GM19438 (cell line): ENCODE measurements around the gene DRG1.
"Not testable (repeated sequence)": the region's sequence is repeated elsewhere in the genome, so short reads cannot be mapped to it uniquely, and the experiment has no call there.

ENCODE experiments used
- ATAC-seq: cut with Tn5 transposase; IDR thresholded peaks from one replicate; pipeline ENCODE4 v1.9.1; 2021; ENCODE audit warnings: low read depth; ENCODE audit not compliant: unreplicated experiment

The DRG1 gene

GRCh38 chr22:31441652-31442051 is 42.2 kb downstream of the DRG1 start:
- no peak for ATAC-seq

DNA sequence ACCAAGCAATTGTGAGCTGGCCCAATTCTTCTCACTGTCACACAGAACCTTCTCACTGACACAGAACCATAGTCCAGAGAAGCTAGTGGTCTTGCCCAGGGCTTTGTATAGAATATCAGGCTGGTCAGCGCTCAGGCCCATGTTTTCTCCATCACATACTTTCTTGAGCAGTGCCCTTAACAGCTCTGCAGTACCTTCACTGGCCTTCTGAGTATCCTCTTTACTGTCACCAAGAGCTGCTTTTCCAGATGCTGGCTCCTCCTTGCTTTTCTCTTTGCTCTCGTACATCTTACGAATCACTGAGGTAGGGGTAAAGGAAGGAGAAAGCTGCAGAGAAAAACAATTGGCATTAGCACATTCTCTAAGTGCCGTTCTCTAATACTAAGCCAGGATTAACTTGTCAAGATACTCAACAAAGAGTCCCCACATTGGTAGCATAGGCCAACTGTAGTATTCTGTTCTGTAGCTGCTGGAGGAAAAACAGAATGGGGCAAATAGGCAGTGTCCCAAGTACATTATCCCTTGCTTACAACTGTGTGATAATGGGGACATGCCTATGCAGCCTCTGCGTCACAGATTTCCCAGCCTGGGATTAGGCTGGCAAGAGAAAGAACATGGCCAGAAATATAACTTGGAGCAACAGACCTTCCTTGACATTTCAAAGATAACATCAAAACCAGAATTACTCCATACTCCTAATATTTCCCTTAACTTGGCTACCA is 43.5 kb downstream of the DRG1 start:
- ATAC-seq = no peak

GRCh38 chr22:31443516-31443915 is 44.1 kb downstream of the DRG1 start:
- ATAC-seq = no peak

DNA sequence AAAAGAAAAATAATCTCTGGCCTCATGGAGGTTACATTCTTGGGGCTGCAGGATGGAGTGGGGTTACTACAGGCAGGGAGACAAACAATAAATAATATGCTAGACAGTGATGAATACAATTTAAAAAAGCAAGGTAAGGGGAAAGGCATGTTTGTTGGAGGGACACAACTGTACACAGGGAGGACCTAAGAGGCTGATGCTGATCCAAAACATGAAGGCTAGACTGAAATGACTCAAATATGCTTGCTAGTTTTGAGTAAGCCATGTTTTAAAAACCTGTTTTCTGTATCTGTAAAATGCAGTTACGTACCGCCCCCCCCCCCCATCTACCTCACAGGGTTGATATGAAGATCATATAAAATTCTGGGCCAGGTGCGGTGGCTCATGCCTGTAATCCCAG is 46.2 kb downstream of the DRG1 start:
- ATAC-seq = no peak

DNA sequence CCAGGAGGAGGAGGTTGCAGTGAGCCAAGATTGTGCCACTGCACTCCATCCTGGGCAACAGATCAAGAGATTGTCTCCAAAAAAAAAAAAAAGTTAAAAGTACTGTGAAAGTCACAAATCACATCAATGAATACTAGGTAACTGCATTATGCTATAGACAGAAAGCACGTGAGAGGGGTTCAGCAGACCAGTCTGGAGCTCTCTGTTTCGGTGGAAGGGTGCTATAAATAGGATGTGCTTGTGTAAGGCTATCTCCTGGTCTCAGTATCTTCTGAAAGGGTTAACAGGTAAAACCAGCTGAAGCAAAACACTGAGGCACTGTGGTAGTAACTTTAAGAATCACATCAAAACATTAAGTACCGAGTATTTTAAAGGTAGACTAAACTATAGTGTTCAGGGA is 46.8 kb downstream of the DRG1 start:
- no peak for ATAC-seq

GRCh38 chr22:31446767-31447166 is 47.4 kb downstream of the DRG1 start:
- no peak for ATAC-seq

GRCh38 chr22:31447337-31447736 is 47.9 kb downstream of the DRG1 start:
- no peak for ATAC-seq

DNA sequence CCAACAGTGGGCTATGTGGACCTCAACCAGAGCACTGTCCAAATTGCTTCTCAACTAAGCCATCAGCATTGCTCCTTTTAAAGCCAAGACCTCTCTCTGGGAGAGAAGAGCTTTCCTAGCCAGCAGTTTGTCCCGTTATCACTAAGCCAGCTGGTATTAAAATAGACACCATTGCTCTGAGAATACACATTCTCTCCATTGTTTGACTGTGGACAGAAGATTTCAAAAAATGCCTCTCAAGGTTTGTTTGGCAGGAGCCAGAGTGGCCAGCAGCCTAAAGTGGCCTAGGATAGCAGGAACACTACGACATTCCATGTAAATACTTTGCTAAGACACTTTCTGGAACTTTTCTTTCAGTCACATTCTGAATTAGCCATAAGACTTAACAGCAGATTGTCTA is 49.0 kb downstream of the DRG1 start:
- no peak for ATAC-seq

GRCh38 chr22:31449506-31449905 is 50.1 kb downstream of the DRG1 start:
- no peak for ATAC-seq

- ATAC-seq = no peak
These were observed 52.5 kb downstream of the DRG1 start for GRCh38 chr22:31451709-31452571.

DNA sequence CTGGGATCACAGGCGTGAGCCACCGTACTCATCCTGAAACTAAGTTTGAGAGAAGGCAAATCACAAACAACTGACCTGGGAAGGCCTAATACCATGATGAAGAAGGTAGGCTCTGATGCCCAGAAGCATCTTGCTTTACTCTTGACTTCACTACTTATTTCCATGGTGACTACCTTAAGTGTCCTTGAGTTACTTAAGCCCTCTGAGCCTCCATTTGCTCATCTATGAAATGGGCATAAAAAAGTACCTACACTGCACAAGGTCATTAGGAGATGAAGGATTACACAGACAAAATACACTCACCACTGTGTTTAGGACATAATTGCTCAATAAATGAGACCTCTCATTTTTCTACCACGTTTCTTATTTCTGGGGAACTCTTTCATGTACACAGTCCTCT is 62.3 kb downstream of the DRG1 start:
- no peak for ATAC-seq

DNA sequence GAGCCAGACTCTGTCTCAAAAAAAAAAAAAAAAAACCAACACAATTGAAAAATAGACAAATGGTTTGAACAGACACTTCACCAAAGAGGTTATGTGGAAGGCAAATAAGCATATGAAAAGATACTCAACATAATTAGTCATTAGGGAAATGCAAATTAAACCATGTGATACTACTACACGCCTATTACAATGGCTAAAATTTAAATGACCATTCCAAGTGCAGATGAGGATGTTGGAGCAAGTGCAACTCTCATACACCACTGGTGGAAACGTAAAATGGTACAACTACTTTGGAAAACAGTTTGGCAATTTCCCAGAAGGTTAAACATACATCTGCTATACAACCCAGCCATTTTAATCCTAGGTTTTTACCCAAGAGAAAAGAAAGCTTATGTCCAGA is 65.9 kb downstream of the DRG1 start:
- ATAC-seq = no peak

- no peak for ATAC-seq
These were observed 75.3 kb downstream of the DRG1 start for GRCh38 chr22:31474743-31475142.

DNA sequence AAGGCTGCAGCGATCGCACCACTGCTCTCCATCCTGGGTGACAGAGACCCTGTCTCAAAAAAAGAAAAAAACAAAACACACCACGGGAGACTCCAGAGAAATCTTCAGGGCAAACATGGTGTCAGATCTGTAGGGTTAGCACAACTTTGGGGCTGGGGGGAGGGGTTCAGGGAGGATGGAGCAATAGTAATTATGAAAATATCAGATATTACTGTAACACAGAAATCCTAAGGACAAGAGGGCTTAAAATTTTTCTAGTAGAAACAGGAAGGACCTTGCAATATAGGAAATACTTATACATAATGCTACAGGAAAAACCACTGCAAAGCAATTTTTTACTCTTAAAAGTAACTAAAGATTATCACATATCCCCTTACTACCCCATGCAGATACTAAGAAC is 76.4 kb downstream of the DRG1 start:
- no peak for ATAC-seq

- no peak for ATAC-seq
These were observed 77.9 kb downstream of the DRG1 start for GRCh38 chr22:31477329-31477728.

GRCh38 chr22:31481129-31481528 is 81.7 kb downstream of the DRG1 start:
- no peak for ATAC-seq

- ATAC-seq = not testable (repeated sequence)
These were observed 83.1 kb downstream of the DRG1 start for GRCh38 chr22:31482470-31482869.
